ENCODE results near the gene KCNIP1. TPM values are rescaled to one million over a fixed set of nuclear protein-coding genes. Genes with fewer than 3 reads are reported as not detected.
A peak's percentile ranks its signal among the peaks of the same experiment; 100 is the strongest.

Gene KCNIP1
- total and polyA plus RNA-seq, 7 donors = 0.03 TPM; not detected in 6

DNA sequence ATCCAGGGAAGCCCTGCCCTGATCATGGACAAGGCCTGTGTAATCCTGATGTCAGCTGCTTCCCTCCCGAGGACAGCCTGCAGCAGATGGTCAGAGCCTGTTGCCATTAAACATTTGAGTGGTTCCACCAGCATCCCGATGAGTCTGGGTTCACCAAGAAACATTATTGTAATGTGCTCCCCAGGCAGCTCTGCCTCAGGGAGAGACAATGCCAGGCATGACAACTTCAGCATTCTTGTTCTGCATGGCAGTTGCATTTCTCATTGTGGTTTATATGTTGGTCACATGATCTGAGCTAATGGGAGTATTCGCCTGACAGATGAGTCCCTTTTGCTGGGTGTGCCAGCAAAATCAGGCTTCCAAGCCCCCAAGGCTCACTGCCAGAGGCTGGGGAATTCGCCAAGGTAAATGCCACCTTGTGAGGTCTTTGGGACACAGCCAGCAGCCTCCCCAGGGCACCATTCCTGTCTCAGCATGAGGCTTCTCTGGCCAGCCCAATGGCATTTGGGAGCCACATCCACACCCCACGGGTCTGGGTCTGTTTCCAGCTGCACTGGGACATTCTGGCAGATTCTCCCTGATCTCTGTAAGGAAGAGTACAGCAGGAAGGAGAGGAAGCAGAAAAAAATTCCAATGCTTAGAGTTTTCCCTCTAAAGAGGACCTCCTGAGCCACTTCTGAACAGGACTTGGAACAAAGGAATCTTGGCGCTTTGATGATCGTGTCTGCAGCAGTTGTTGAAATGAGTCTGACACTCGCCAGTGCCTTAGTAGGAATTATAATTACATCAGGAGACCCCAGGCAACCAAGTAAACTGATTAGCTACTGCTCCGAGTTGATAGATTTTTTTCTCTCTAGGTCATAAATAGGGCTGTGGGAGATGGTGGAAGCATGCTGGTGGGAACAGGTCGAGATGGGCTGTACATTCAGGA lies 18.7 kb downstream of the KCNIP1 start:
- H3K4me1 ChIP-seq = no peaks in the 10 kb centered on the region
- H3K4me3 ChIP-seq = no peak overlapping the region
- intact Hi-C loops (cut with DNase I) = no loop called here
- H3K27me3 ChIP-seq (ENCODE audit: insufficient read depth in 3 of 3, low read length in 2 of 3) = peaks cover 0 to 2% (median 0%) of the 10 kb centered on the region in 3 donors
- H3K27ac ChIP-seq = no peak overlapping the region
- no peaks in the 10 kb centered on the region for H3K9me3 ChIP-seq
- no peaks in the 10 kb centered on the region for H3K36me3 ChIP-seq (ENCODE audit: insufficient read depth in 1 of 2, low read depth in 1 of 2)
- DNase-seq = no peak
- TF ChIP-seq, protein P1, sequence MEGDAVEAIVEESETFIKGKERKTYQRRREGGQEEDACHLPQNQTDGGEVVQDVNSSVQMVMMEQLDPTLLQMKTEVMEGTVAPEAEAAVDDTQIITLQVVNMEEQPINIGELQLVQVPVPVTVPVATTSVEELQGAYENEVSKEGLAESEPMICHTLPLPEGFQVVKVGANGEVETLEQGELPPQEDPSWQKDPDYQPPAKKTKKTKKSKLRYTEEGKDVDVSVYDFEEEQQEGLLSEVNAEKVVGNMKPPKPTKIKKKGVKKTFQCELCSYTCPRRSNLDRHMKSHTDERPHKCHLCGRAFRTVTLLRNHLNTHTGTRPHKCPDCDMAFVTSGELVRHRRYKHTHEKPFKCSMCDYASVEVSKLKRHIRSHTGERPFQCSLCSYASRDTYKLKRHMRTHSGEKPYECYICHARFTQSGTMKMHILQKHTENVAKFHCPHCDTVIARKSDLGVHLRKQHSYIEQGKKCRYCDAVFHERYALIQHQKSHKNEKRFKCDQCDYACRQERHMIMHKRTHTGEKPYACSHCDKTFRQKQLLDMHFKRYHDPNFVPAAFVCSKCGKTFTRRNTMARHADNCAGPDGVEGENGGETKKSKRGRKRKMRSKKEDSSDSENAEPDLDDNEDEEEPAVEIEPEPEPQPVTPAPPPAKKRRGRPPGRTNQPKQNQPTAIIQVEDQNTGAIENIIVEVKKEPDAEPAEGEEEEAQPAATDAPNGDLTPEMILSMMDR (IDR thresholded peaks at IDR 0.05) = no peak
- WGBS, 3 donors = 13 to 20% (median 14%) methylated on average over 10 of the region's 10 CpGs
- peak in 1 of 4 donors; percentile 48 for ATAC-seq

DNA sequence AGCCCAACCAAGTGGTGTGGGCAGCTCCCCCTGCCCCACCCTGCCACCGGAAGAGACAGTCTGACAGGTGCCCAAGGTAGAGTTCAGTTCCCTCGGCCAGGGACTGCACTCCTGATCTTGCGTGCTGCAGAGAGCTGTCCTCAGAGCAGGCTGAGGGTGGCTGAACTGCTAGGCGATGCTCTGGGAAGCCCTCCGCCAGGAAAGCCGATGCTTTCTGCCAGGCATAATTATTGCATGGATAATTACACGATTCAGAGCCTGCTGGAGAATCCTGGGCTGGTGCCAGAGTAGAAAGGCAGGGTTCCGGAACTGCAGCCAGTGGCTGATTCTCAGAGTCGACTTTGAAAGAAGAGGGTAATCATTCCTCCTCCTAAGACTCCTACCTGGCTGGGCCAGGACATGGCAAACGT lies 19.3 kb downstream of the KCNIP1 start:
- DNase-seq (no peak), ATAC-seq (no peak)
- intact Hi-C loops (cut with DNase I) = no loop called here
- no peak overlapping the region for H3K4me3 ChIP-seq
- H3K4me1 ChIP-seq = no peaks in the 10 kb centered on the region
- H3K36me3 ChIP-seq (ENCODE audit: insufficient read depth in 1 of 2, low read depth in 1 of 2) = no peaks in the 10 kb centered on the region
- 4 to 16% (median 10%) methylated on average over 10 of the region's 10 CpGs for WGBS, 3 donors
- H3K27ac ChIP-seq = no peak overlapping the region
- TF ChIP-seq, protein P1 (IDR thresholded peaks at IDR 0.05) = no peak
- H3K9me3 ChIP-seq = no peaks in the 10 kb centered on the region
- peaks cover 0 to 2% (median 0%) of the 10 kb centered on the region in 3 donors for H3K27me3 ChIP-seq (ENCODE audit: insufficient read depth in 3 of 3, low read length in 2 of 3)

DNA sequence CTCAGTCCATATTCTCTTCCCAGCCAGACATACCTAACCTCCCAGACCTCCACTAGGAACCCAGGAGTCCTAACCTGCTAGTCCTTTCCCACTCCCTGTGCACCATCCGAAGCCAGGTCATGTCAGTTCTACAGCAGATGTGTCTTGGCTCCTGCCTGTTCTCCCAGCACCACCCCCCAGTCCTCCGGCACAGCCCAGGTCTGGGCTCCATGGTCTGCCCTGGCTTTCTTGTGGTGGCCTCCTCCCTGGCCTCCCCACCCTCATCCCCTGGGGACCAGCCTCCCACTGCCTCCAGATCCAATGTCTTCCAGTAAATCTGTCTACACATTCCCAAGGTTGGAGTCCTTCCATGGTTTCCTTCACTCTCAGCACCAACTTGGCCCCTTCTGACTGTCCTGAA lies 20.0 kb downstream of the KCNIP1 start:
- no peaks in the 10 kb centered on the region for H3K9me3 ChIP-seq
- intact Hi-C loops (cut with DNase I) = no loop called here
- no peak overlapping the region for H3K27ac ChIP-seq
- peaks cover 0 to 2% (median 0%) of the 10 kb centered on the region in 3 donors for H3K27me3 ChIP-seq (ENCODE audit: insufficient read depth in 3 of 3, low read length in 2 of 3)
- 56 to 69% (median 60%) methylated on average over 2 of the region's 2 CpGs for WGBS, 3 donors
- ATAC-seq = no peak
- TF ChIP-seq, protein P1 (IDR thresholded peaks at IDR 0.05) = no peak
- DNase-seq = no peak
- no peak overlapping the region for H3K4me3 ChIP-seq
- H3K36me3 ChIP-seq (ENCODE audit: insufficient read depth in 1 of 2, low read depth in 1 of 2) = no peaks in the 10 kb centered on the region
- H3K4me1 ChIP-seq = no peaks in the 10 kb centered on the region

DNA sequence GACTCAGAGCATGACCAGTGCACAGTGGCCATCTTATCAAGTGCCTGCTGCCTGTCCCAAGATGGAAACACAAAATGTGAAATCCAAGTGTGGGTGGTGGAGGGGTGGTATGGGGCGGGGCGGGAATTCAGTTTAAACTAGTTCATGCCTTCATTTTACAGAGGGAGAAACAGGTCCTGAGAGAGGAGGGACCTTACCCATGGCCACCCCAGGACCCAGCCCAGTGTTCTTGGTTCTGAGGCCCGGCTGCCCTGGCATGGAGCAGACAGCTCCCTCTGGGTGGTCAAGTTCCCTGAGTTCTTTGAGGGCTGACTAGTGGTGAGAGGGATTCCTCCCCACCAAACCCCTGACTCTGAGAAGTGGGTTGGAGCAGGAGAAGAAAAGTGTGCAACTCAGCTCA lies 20.8 kb downstream of the KCNIP1 start:
- 91 to 97% (median 92%) methylated on average over 3 of the region's 3 CpGs for WGBS, 3 donors
- intact Hi-C loops (cut with DNase I) = no loop called here
- Histone ChIP-seq H3K27me3 (ENCODE audit: insufficient read depth in 3 of 3, low read length in 2 of 3) (peaks cover 0 to 2% (median 0%) of the 10 kb centered on the region in 3 donors), H3K36me3 (ENCODE audit: insufficient read depth in 1 of 2, low read depth in 1 of 2) (no peaks in the 10 kb centered on the region), H3K4me1 (no peaks in the 10 kb centered on the region), H3K27ac (no peak overlapping the region), H3K4me3 (no peak overlapping the region), H3K9me3 (no peaks in the 10 kb centered on the region)
- DNase-seq (no peak), ATAC-seq (no peak)
- TF ChIP-seq, protein P1 (IDR thresholded peaks at IDR 0.05) = no peak

All from psoas muscle (tissue), 8 donors.